Activated CD4-positive, alpha-beta T cell treated with anti-CD3 and anti-CD28 coated beads, Interleukin-2, Interleukin-6, amounts not matched to agents 100 ng/mL and 50 ng/mL, durations not matched to agents 16 hours and 8 hours (primary cell): ENCODE measurements around the gene EXTL1.
A peak's percentile ranks its signal among the peaks of the same experiment; 100 is the strongest.

Source experiments
- DNase-seq: peaks from one replicate; pipeline ENCODE4 v3.0.0-alpha.2; 2020

Gene EXTL1

GRCh38 chr1:25997828-25998761 lies 23.5 kb upstream of the EXTL1 start, which contains the start of gene PAFAH2:
Gene PAFAH2, minus strand, starts transcription at chr1:25998063. Its CDS starts 7,247 bp downstream, at chr1:25990816.
- DNase-seq: peak; percentile 98

- no peak for DNase-seq
Observed at GRCh38 chr1:25999041-25999800, 22.4 kb upstream of the EXTL1 start.

GRCh38 chr1:26003262-26003661 lies 18.3 kb upstream of the EXTL1 start:
- no peak for DNase-seq

GRCh38 chr1:26003756-26004155 lies 17.8 kb upstream of the EXTL1 start:
- DNase-seq: no peak

GRCh38 chr1:26005434-26006105 lies 16.0 kb upstream of the EXTL1 start:
- DNase-seq: no peak

- DNase-seq: no peak
Observed at GRCh38 chr1:26006710-26007109, 14.9 kb upstream of the EXTL1 start.

GRCh38 chr1:26009796-26010447 lies 11.7 kb upstream of the EXTL1 start:
- DNase-seq: no peak

- DNase-seq: no peak
Observed at GRCh38 chr1:26010825-26011224, 10.8 kb upstream of the EXTL1 start.

- DNase-seq: no peak
Observed at GRCh38 chr1:26012864-26013263, 8.7 kb upstream of the EXTL1 start.

GRCh38 chr1:26014179-26014578 lies 7.4 kb upstream of the EXTL1 start:
- no peak for DNase-seq

GRCh38 chr1:26015358-26015757 lies 6.2 kb upstream of the EXTL1 start:
- no peak for DNase-seq

- DNase-seq: no peak
Observed at GRCh38 chr1:26016258-26016952, 5.2 kb upstream of the EXTL1 start.

- no peak for DNase-seq
Observed at GRCh38 chr1:26016953-26017545, 4.5 kb upstream of the EXTL1 start.

GRCh38 chr1:26017606-26018005 lies 4.0 kb upstream of the EXTL1 start:
- DNase-seq: no peak

- DNase-seq: no peak
Observed at GRCh38 chr1:26019641-26020315, 1.8 kb upstream of the EXTL1 start.

- DNase-seq: no peak
Observed at GRCh38 chr1:26020330-26020768, 1.2 kb upstream of the EXTL1 start.

GRCh38 chr1:26020941-26021646 lies 481 bp upstream of the EXTL1 start:
- DNase-seq: no peak

GRCh38 chr1:26022404-26022779 lies 817 bp downstream of the EXTL1 start:
- no peak for DNase-seq

- DNase-seq: no peak
Observed at GRCh38 chr1:26023009-26023408, 1.4 kb downstream of the EXTL1 start.

GRCh38 chr1:26023826-26024225 lies 2.3 kb downstream of the EXTL1 start:
- no peak for DNase-seq
